GM12892 (cell line): ENCODE data around the gene KRTAP5-1.

Experiments used
- POLR2A ChIP-seq: IDR thresholded peaks from 2 replicates; pipeline ENCODE4 v1.6.1; 2011; ENCODE audit warnings: low read depth, low read length, control low read depth
- POLR2AphosphoS5 ChIP-seq: IDR thresholded peaks from 2 replicates; pipeline ENCODE4 v1.6.1; 2011; ENCODE audit warnings: low read depth, low read length, control low read depth

GRCh38 chr11:1622086-1622485, 37.0 kb upstream of the KRTAP5-1 start, which contains the start of gene KRTAP5-4:
- no peak for TF ChIP-seq POLR2A
- TF ChIP-seq POLR2AphosphoS5 = no peak
